Stimulated activated CD4-positive, alpha-beta T cell treated with anti-CD3 and anti-CD28 coated beads, Interleukin-15, amount 100 ng/mL, for 1 hour (primary cell): Measurements from ENCODE around the gene SAMD11.
"Not testable (repeated sequence)": the region's sequence is repeated elsewhere in the genome, so short reads cannot be mapped to it uniquely, and the experiment has no call there.

Source experiments
- DNase-seq, 2 donors: peaks; one replicate each; pipeline ENCODE4 v3.0.0-alpha.2; 2020; ENCODE audit warnings: low read depth in 1 of 2, low spot score in 1 of 2

SAMD11 gene

DNA sequence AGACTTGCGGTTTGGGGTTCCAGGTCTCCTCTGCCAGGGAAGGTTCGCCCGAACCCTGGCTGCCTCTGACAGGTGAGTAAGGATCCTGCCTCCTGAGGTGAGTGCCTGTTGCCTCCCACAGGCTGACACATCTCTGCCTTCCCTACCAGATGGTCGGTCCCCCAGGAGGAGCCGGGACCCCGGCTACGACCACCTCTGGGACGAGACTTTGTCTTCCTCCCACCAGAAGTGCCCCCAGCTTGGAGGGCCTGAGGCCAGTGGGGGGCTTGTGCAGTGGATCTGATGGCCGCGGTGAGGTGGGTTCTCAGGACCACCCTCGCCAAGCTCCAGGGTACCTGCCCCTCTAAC is 50.5 kb downstream of the SAMD11 start:
- no peak for DNase-seq

GRCh38 chr1:974687-975328 is 51.1 kb downstream of the SAMD11 start:
- no peak for DNase-seq

- DNase-seq: no peak
Measured at GRCh38 chr1:975365-975764, 51.6 kb downstream of the SAMD11 start.

DNA sequence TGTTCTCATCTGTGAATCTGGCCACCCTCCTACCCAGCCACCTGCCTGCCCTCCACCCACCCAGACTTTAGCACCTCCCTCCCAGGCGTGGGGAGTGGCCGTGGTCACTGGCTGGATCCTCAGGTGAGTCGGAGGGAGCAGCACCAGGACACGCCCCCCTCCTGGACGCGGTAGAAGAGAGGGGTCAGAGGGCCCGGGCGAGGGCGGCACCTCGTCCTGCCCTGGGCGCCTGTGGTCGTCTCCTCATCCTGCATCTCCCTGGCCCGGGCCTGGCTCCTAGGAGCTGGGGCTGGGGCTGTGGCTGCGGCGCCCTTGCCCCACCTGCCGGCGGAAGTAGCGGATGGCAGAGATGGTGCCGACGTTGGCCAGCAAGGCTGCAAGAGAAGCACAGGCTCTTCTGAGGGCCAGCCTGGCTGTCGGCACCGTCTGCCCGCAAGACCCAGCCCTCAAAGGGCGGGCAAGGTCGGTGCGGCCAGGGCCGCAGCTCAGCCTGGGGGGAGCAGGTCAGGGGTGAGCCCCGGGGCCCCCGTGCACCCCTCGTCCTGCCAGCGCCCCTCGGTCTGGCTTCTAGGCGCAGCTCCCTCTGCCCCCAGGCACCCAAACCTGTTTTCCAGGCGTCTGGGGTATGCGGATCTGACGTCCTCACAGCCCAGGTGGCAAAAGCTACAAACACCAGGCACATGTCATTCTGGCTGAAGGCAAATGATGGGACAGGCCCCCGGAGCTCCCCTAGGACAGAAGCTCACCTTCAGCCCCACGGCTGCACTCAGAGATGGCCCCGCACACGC is 52.4 kb downstream of the SAMD11 start:
- DNase-seq: peak; percentile 38 to 57

GRCh38 chr1:976791-977190 is 53.1 kb downstream of the SAMD11 start:
- DNase-seq: not testable (repeated sequence)

- no peak for DNase-seq
Measured at GRCh38 chr1:978069-978834, 54.5 kb downstream of the SAMD11 start.

GRCh38 chr1:978835-979743 is 55.4 kb downstream of the SAMD11 start:
- DNase-seq: no peak

GRCh38 chr1:979744-980072 is 56.0 kb downstream of the SAMD11 start:
- DNase-seq: no peak

DNA sequence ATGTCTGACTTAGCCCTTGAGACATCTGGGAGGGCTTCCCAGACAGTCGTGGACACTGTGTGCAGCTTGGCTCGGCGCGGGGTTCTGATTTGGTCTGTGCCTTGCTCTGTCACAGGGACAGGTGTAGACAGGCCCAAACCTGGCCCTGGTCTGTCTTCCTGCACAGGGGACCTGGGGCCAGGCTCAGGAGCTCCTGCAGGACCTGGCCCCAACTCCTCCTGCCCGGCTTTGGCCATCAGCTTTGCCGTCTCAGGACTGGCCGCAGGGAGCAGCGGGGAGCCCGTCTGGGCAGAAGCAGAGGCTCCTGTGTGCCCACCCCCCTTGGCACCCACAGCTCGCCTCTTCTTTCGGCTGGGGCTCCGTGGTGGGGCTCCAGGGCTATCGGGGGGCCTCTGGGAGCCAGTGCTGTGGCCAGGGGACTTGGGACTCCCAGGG is 56.4 kb downstream of the SAMD11 start:
- no peak for DNase-seq

- no peak for DNase-seq
Measured at GRCh38 chr1:980602-981395, 57.1 kb downstream of the SAMD11 start.

- DNase-seq: no peak
Measured at GRCh38 chr1:981491-981954, 57.8 kb downstream of the SAMD11 start.

GRCh38 chr1:981955-982558 is 58.3 kb downstream of the SAMD11 start, which contains the start of gene PERM1:
PERM1 (minus strand) TSS chr1:982093; CDS start chr1:981029, 1,064 bp downstream.
- DNase-seq: no peak

GRCh38 chr1:982765-983436 is 59.2 kb downstream of the SAMD11 start:
- no peak for DNase-seq

DNA sequence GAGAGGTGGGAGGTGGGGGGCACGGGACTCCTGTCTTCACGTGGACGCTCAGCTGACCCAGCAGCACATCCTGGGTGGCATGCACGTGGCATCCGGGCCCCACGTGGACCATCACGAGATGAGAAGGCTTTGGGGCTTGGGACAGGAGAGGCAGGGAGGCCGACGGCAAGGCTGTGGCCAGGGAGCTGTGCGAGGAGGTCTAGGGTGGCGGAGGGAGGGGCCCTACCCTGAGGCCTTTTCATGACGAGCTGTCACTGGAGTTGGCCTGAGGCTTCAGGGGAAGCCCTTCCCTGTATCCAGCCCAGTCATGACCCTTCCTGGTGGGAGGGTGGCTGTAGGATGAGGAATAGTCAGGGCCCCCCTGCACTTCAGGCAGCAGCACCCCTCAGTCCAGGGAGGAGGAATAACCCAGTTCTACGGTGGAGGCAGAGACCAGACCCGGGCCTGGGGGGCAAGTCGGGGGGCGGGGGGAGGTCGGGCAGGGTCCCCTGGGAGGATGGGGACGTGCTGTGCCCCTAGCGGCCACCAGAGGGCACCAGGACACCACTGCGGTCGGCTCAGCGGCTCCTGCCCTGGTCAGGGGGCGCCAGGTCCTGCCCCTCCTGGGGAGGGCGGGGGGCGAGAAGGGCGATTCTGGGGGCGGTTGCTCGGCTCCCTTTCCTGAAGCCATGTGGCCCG is 60.2 kb downstream of the SAMD11 start:
- peak; percentile 34 to 53 for DNase-seq

DNA sequence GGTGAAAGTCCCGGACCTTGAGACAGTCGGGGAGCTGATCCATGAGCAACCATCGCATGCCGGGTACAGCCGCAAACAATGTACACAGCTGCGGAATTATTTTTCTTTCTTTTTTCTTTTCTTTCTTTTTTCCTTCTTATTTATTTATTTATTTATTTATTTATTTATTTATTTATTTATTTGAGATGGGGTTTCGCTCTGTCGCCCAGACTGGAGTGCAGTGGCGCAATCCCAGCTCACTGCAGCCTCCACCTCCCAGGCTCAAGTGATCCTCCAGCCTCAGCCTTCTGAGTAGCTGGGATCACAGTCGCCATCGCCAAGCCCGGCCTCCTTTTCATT is 60.7 kb downstream of the SAMD11 start:
- DNase-seq: no peak

DNA sequence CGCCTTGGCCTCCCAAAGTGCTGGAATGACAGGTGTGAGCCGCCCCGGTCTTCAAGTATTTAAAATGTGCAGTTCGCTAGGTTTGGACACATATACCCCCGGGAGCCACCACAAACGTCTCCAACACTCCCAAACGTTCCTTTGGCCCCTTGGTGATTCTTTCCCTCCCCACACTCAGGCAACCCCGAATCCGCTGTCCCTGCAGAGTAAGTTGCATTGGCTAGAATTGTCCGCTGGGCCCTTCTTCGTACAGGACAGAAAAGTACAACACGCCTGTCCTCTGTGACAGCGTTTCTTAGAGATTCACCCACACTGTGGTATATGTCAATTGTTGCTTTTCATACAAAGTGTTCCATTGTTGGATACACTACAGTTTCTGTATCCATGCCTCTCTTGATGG is 61.4 kb downstream of the SAMD11 start:
- DNase-seq: no peak

- DNase-seq: not testable (repeated sequence)
Measured at GRCh38 chr1:988061-988460, 64.3 kb downstream of the SAMD11 start.

GRCh38 chr1:991275-991674 is 67.6 kb downstream of the SAMD11 start:
- not testable (repeated sequence) for DNase-seq

DNA sequence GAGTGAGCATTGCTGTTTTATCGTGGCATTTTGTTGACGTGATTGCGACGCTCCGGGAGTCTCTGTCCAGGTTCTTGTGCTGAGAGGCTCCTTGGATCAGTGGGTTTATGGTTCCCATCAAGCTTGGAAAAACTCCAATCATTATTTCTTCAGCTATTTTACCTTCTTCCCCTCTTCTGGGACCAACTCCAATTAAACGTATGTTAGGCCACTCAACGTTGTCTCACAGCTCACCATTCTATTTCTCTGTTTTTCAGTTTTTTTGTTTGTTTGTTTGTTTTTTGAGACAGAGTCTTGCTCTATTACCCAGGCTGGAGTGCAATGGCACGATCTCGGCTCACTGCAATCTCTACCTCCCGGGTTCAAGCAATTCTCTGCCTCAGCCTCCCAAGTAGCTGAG is 68.2 kb downstream of the SAMD11 start:
- DNase-seq: no peak
